Mesenchymal stem cell (in vitro differentiated cells and primary cell): ENCODE results near the gene COL18A1.

ENCODE experiments used
- DNase-seq: peaks from one replicate; pipeline ENCODE4 v3.0.0-alpha.2; 2013
- H2AFZ ChIP-seq: one replicate; pipeline ENCODE4 v1.6.1; 2013; ENCODE audit warnings: low read depth, mild to moderate bottlenecking, control low read depth, inconsistent platforms, low read length, moderate library complexity
- H2AK5ac ChIP-seq: 2 replicates; pipeline ENCODE4 v1.6.1; 2013; ENCODE audit warnings: low read length, moderate library complexity, mild to moderate bottlenecking, inconsistent platforms; ENCODE audit not compliant: severe bottlenecking
- H2BK120ac ChIP-seq: one replicate; pipeline ENCODE4 v1.6.1; 2013; ENCODE audit warnings: low read depth, mild to moderate bottlenecking, inconsistent platforms, low read length, moderate library complexity
- H2BK12ac ChIP-seq, 2 experiments: one replicate each; pipeline ENCODE4 v1.6.1; 2013; ENCODE audit warnings: inconsistent platforms in 2 of 2, low read length in 2 of 2, mild to moderate bottlenecking in 2 of 2, moderate library complexity in 2 of 2, control low read depth in 1 of 2
- H2BK15ac ChIP-seq: one replicate; pipeline ENCODE4 v1.6.1; 2013; ENCODE audit warnings: mild to moderate bottlenecking, low read depth, inconsistent platforms; ENCODE audit not compliant: poor library complexity, severe bottlenecking
- H2BK5ac ChIP-seq: 2 replicates; pipeline ENCODE4 v1.6.1; 2013; ENCODE audit warnings: low read depth, mild to moderate bottlenecking, low read length, control low read depth, inconsistent platforms; ENCODE audit not compliant: poor library complexity, severe bottlenecking
- H3K14ac ChIP-seq, 2 experiments: one replicate each; pipeline ENCODE4 v1.6.1; 2013; ENCODE audit warnings: inconsistent platforms in 2 of 2, low read length in 2 of 2, control low read depth in 1 of 2, mild to moderate bottlenecking in 1 of 2, moderate library complexity in 1 of 2
- H3K18ac ChIP-seq, 2 experiments: one replicate each; pipeline ENCODE4 v1.6.1; 2013; ENCODE audit warnings: inconsistent platforms in 2 of 2, low read length in 2 of 2, control low read depth in 1 of 2, low read depth in 1 of 2, mild to moderate bottlenecking in 1 of 2
- H3K23ac ChIP-seq, 2 experiments: one replicate each; pipeline ENCODE4 v1.6.1; 2013; ENCODE audit warnings: inconsistent platforms in 2 of 2, low read length in 2 of 2, mild to moderate bottlenecking in 2 of 2, moderate library complexity in 2 of 2, control low read depth in 1 of 2
- H3K27ac ChIP-seq: 2 replicates; pipeline ENCODE4 v1.5.1; 2013; ENCODE audit warnings: mild to moderate bottlenecking, moderate library complexity, low read length, control low read depth, inconsistent platforms; ENCODE audit not compliant: poor library complexity, severe bottlenecking
- H3K27me3 ChIP-seq, 2 experiments: 2 replicates each; pipeline versions ENCODE4 v1.6.1 to v1.7.0; 2013; ENCODE audit warnings: low read length in 2 of 2, mild to moderate bottlenecking in 2 of 2, moderate library complexity in 2 of 2, control low read depth in 1 of 2, inconsistent platforms in 1 of 2; ENCODE audit not compliant: control insufficient read depth in 1 of 2, insufficient read depth in 1 of 2
- H3K36me3 ChIP-seq, 2 experiments: 2 replicates each; pipeline versions ENCODE4 v1.6.1 to v1.7.0; 2013; ENCODE audit warnings: low read length in 2 of 2, control low read depth in 1 of 2, inconsistent platforms in 1 of 2, low read depth in 1 of 2, mild to moderate bottlenecking in 1 of 2; ENCODE audit not compliant: insufficient read depth in 2 of 2, control insufficient read depth in 1 of 2
- H3K4ac ChIP-seq, 2 experiments: one replicate each; pipeline ENCODE4 v1.6.1; 2013; ENCODE audit warnings: inconsistent platforms in 2 of 2, low read length in 2 of 2, mild to moderate bottlenecking in 2 of 2, moderate library complexity in 2 of 2, control low read depth in 1 of 2, low read depth in 1 of 2
- H3K4me1 ChIP-seq: 2 replicates; pipeline ENCODE4 v1.6.1; 2013; ENCODE audit warnings: low read depth, low read length, control low read depth; ENCODE audit not compliant: control insufficient read depth, insufficient read depth
- H3K4me2 ChIP-seq: 2 replicates; pipeline ENCODE4 v1.6.1; 2013; ENCODE audit warnings: low read length, mild to moderate bottlenecking, inconsistent platforms; ENCODE audit not compliant: poor library complexity, severe bottlenecking
- H3K4me3 ChIP-seq, 2 experiments: 2 replicates each; pipeline versions ENCODE4 v1.5.1 to v1.7.0; 2013; ENCODE audit warnings: low read length in 2 of 2, mild to moderate bottlenecking in 2 of 2, control low read depth in 1 of 2, low read depth in 1 of 2; ENCODE audit not compliant: insufficient read depth in 1 of 2
- H3K79me1 ChIP-seq: replicated peaks from 2 replicates; pipeline ENCODE4 v1.6.1; 2013; ENCODE audit warnings: mild to moderate bottlenecking, control low read depth, low read length, inconsistent platforms; ENCODE audit not compliant: poor library complexity, severe bottlenecking
- H3K9ac ChIP-seq: 2 replicates; pipeline ENCODE4 v1.7.0; 2013; ENCODE audit warnings: mild to moderate bottlenecking, low read length, moderate library complexity
- H3K9me3 ChIP-seq: 2 replicates; pipeline ENCODE4 v1.7.0; 2013; ENCODE audit warnings: mild to moderate bottlenecking, low read length; ENCODE audit not compliant: control insufficient read depth
- H4K8ac ChIP-seq: one replicate; pipeline ENCODE4 v1.6.1; 2013; ENCODE audit warnings: inconsistent platforms, mild to moderate bottlenecking, low read length, moderate library complexity
- H4K91ac ChIP-seq: one replicate; pipeline ENCODE4 v1.6.1; 2013; ENCODE audit warnings: mild to moderate bottlenecking, low read length, inconsistent platforms
- WGBS: methylation state at CpG from one replicate; pipeline ENCODE4 v1.1.7; 2013; ENCODE audit warnings: mixed read lengths; 5-methylcytosine and 5-hydroxymethylcytosine counted together

The COL18A1 gene

GRCh38 chr21:45485686-45486442 is 80.9 kb downstream of the COL18A1 start:
- H2BK15ac ChIP-seq: no peak overlapping the region
- H3K18ac ChIP-seq: no peak overlapping the region
- WGBS: 95% methylated on average over 25 of the region's 25 CpGs
- no peak overlapping the region for H2BK5ac ChIP-seq
- no peak overlapping the region for H3K4ac ChIP-seq
- no peak overlapping the region for H3K4me3 ChIP-seq
- no peak overlapping the region for H4K91ac ChIP-seq
- H3K4me2 ChIP-seq: no peak overlapping the region
- peak overlapping the region; percentile 19 for H4K8ac ChIP-seq
- no peak overlapping the region for H3K9ac ChIP-seq
- no peaks in the 10 kb centered on the region for H3K27me3 ChIP-seq
- peak overlapping the region in 1 of 2 experiments; percentile 16 for H2BK12ac ChIP-seq
- H3K14ac ChIP-seq: no peak overlapping the region
- H3K4me1 ChIP-seq: peaks cover 31% of the 10 kb centered on the region
- H3K9me3 ChIP-seq: no peaks in the 10 kb centered on the region
- DNase-seq: no peak
- H3K36me3 ChIP-seq: peaks cover 55 to 85% of the 10 kb centered on the region in 2 experiments
- H2BK120ac ChIP-seq: no peak overlapping the region
- H2AFZ ChIP-seq: no peak overlapping the region
- H3K27ac ChIP-seq: no peak overlapping the region
- no peak overlapping the region for H3K23ac ChIP-seq
- H3K79me1 ChIP-seq: peaks cover 37% of the 10 kb centered on the region
- no peak overlapping the region for H2AK5ac ChIP-seq

GRCh38 chr21:45486443-45487160 is 81.6 kb downstream of the COL18A1 start:
- Histone ChIP-seq H3K4me1 (peaks cover 28% of the 10 kb centered on the region), H2BK12ac (no peak overlapping the region), H3K9me3 (no peaks in the 10 kb centered on the region), H2AFZ (no peak overlapping the region), H3K4me2 (no peak overlapping the region), H3K4ac (no peak overlapping the region), H3K9ac (no peak overlapping the region), H3K27ac (no peak overlapping the region), H4K8ac (no peak overlapping the region), H3K4me3 (no peak overlapping the region), H4K91ac (no peak overlapping the region), H2AK5ac (peak overlapping the region; percentile 28), H3K79me1 (peaks cover 39% of the 10 kb centered on the region), H2BK15ac (no peak overlapping the region), H3K23ac (no peak overlapping the region), H2BK5ac (no peak overlapping the region), H3K14ac (no peak overlapping the region), H3K27me3 (no peaks in the 10 kb centered on the region), H2BK120ac (no peak overlapping the region), H3K18ac (no peak overlapping the region), H3K36me3 (peaks cover 48 to 85% of the 10 kb centered on the region in 2 experiments)
- 94% methylated on average over 29 of the region's 29 CpGs for WGBS
- DNase-seq: no peak

GRCh38 chr21:45487161-45487806 is 82.3 kb downstream of the COL18A1 start:
- H3K79me1 ChIP-seq: peaks cover 39% of the 10 kb centered on the region
- no peak overlapping the region for H4K8ac ChIP-seq
- no peak overlapping the region for H3K4me2 ChIP-seq
- H3K14ac ChIP-seq: no peak overlapping the region
- peaks cover 28% of the 10 kb centered on the region for H3K4me1 ChIP-seq
- DNase-seq: no peak
- H2BK12ac ChIP-seq: no peak overlapping the region
- no peak overlapping the region for H3K18ac ChIP-seq
- H3K36me3 ChIP-seq: peaks cover 43 to 85% of the 10 kb centered on the region in 2 experiments
- H4K91ac ChIP-seq: no peak overlapping the region
- H3K27me3 ChIP-seq: no peaks in the 10 kb centered on the region
- WGBS: 96% methylated on average over 33 of the region's 33 CpGs
- H2BK120ac ChIP-seq: no peak overlapping the region
- H3K9ac ChIP-seq: no peak overlapping the region
- H2AFZ ChIP-seq: no peak overlapping the region
- no peak overlapping the region for H3K27ac ChIP-seq
- H3K4ac ChIP-seq: no peak overlapping the region
- no peaks in the 10 kb centered on the region for H3K9me3 ChIP-seq
- H2BK5ac ChIP-seq: no peak overlapping the region
- no peak overlapping the region for H2BK15ac ChIP-seq
- no peak overlapping the region for H3K23ac ChIP-seq
- H2AK5ac ChIP-seq: peak overlapping the region; percentile 28
- H3K4me3 ChIP-seq: no peak overlapping the region
